PC-9 (cell line): ENCODE results near the gene RHAG. TPM values are rescaled to one million over a fixed set of nuclear protein-coding genes. Genes with fewer than 3 reads are reported as not detected.
A peak's percentile ranks its signal among the peaks of the same experiment; 100 is the strongest.

Source experiments
- BruUV-seq: library from RNA; stranded (reverse); fragments of 400-500 nt; replicated peaks from 2 replicates; lab custom pipeline; 2021; lab: Mats Ljungman, UMichigan
- CTCF ChIA-PET: fragments of 300-600 bp; sonication (Branson Sonifier 250); formaldehyde crosslinking; loops from one replicate; lab custom pipeline; 2022; ENCODE audit warnings: antibody characterized with exemption; lab: Charles Lee
- POLR2A ChIA-PET: fragments of 300-600 bp; sonication (Branson Sonifier 250); formaldehyde crosslinking; loops from one replicate; lab custom pipeline; 2022; ENCODE audit warnings: antibody characterized with exemption; ENCODE audit not compliant: unreplicated experiment; lab: Charles Lee
- DNase-seq, 2 experiments: peaks; one replicate each; pipeline versions ENCODE4 v3.0.0 to v3.0.0-alpha.2; 2015 to 2022; ENCODE audit warnings: mixed read lengths in 1 of 2
- H2AFZ ChIP-seq: fragments of 200-600 bp; sonication (generic); 2 replicates; pipeline ENCODE4 v1.8.1; 2017; ENCODE audit warnings: antibody characterized with exemption
- H3F3A ChIP-seq: fragments of 200-600 bp; sonication (generic); 2 replicates; pipeline ENCODE4 v1.8.1; 2017; ENCODE audit warnings: antibody characterized with exemption, mild to moderate bottlenecking, low read depth; ENCODE audit not compliant: insufficient read depth
- H3K27ac ChIP-seq: fragments of 200-600 bp; sonication (generic); 2 replicates; pipeline ENCODE4 v1.6.1; 2016; ENCODE audit warnings: mixed run types
- H3K27me3 ChIP-seq: fragments of 200-600 bp; sonication (generic); 2 replicates; pipeline ENCODE4 v1.6.1; 2016; ENCODE audit warnings: low read depth, mixed run types; ENCODE audit not compliant: insufficient read depth
- H3K36me3 ChIP-seq: fragments of 200-600 bp; sonication (generic); 2 replicates; pipeline ENCODE4 v1.6.1; 2016; ENCODE audit warnings: low read depth, mixed run types
- H3K4me1 ChIP-seq: fragments of 200-600 bp; sonication (generic); replicated peaks from 2 replicates; pipeline ENCODE4 v1.6.1; 2016; ENCODE audit warnings: mixed run types; ENCODE audit not compliant: insufficient read depth
- H3K4me2 ChIP-seq: fragments of 200-600 bp; sonication (generic); 2 replicates; pipeline ENCODE4 v1.6.1; 2017; ENCODE audit warnings: mixed run types
- H3K4me3 ChIP-seq: fragments of 200-600 bp; sonication (generic); 2 replicates; pipeline ENCODE4 v1.6.1; 2016; ENCODE audit warnings: mixed run types
- H3K79me2 ChIP-seq: fragments of 200-600 bp; sonication (generic); 2 replicates; pipeline ENCODE4 v1.6.1; 2017; ENCODE audit warnings: low read depth, mixed run types
- H3K9me2 ChIP-seq: fragments of 200-600 bp; sonication (generic); 2 replicates; pipeline ENCODE4 v1.8.1; 2017; ENCODE audit warnings: mild to moderate bottlenecking; ENCODE audit not compliant: insufficient read depth
- H3K9me3 ChIP-seq: fragments of 200-600 bp; sonication (generic); 2 replicates; pipeline ENCODE4 v1.8.1; 2016; ENCODE audit warnings: low read depth; ENCODE audit not compliant: insufficient read depth
- H4K20me1 ChIP-seq: fragments of 200-600 bp; sonication (generic); 2 replicates; pipeline ENCODE4 v1.8.1; 2017; ENCODE audit not compliant: insufficient read depth
- EZH2 ChIP-seq: fragments of 200-600 bp; sonication (generic); IDR thresholded peaks from 2 replicates; pipeline ENCODE4 v1.8.0; 2017; ENCODE audit warnings: antibody characterized with exemption, low read depth
- intact Hi-C: fragments of 100-400 bp; cut with micrococcal nuclease; formaldehyde crosslinking; loops from one replicate; pipeline ENCODE4 v1.10.0; 2022; ENCODE audit not compliant: unreplicated experiment
- total RNA-seq: library from RNA; stranded (reverse); gene quantifications from 2 replicates; pipeline ENCODE4 v1.2.3, GENCODE V29; 2021
- TF ChIP-seq, protein P1 (sequence below): fragments of 200-600 bp; sonication (generic); conservative IDR thresholded peaks from 2 replicates; pipeline ENCODE4 v1.6.1; 2017; ENCODE audit warnings: mixed run types, antibody characterized with exemption, mild to moderate bottlenecking, moderate library complexity

The RHAG gene
- total RNA-seq, 1 experiment from 2014 or later = not detected

DNA sequence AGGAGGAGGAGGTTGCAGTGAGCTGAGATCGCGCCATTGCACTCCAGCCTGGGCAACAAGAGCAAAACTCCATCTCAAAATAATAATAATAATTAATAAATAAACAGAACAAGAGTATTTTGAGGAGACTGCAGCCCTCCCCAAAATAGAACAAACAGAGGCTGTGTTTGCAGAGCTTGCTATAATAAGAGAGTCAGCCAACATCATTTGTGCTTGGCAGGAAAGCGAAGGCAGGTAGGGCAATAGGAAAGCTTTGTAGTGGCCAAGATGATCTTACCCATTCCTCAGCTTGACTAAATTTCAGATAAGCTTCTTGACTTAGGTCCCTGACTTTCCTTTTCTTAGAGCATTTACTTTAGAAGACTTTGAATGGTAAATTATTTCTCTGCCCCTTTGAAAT is 79.5 kb downstream of the RHAG start:
- ChIA-PET CTCF (no interaction called here), POLR2A (no interaction called here)
- H3K4me2 ChIP-seq = no peak overlapping the region

DNA sequence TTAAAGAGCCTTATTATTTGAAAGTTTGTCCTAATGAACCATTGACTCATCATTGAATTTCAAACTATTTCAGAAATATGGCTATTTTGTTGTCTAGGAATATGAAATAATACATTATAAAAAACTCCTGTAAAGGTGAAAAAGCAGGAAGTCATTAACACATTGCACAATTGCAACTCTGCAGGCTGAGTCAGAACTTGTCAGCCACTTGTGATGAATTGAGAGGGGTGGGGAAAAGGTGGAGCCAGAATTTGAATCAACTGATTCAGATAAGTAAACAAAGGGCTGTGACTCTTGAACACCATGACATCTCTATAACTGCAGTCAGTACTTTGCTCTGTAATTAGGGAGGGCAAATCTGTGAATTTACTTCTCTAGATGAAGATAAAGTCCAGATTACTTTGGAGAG is 80.2 kb downstream of the RHAG start:
- H3K9me2 ChIP-seq = no peaks in the 10 kb centered on the region
- CTCF ChIA-PET = no interaction called here
- peaks cover 57% of the 10 kb centered on the region for H3K4me1 ChIP-seq
- H3K9me3 ChIP-seq = no peaks in the 10 kb centered on the region
- POLR2A ChIA-PET = no interaction called here
- peak overlapping the region; percentile 43 for H3K4me2 ChIP-seq
- peak; percentile 60 to 95 for DNase-seq
- no peaks in the 10 kb centered on the region; the same call in 1 of the 2 replicates for H3K36me3 ChIP-seq
- intact Hi-C loops = loop anchor here (10.0 kb wide), 1 partner anchor 108 kb away; no protein-coding TSS in a partner anchor
- H4K20me1 ChIP-seq = no peaks in the 10 kb centered on the region
- H3K4me3 ChIP-seq = no peak overlapping the region
- BruUV-seq = no TSS peak
- 0 out of 2 replicates have a peak overlapping the region, but pooled peaks have one; percentile 33 for H2AFZ ChIP-seq
- H3K27ac ChIP-seq = peak overlapping the region; percentile 84
- H3K27me3 ChIP-seq = no peaks in the 10 kb centered on the region
- TF ChIP-seq EZH2 = no peak
- TF ChIP-seq, protein P1, sequence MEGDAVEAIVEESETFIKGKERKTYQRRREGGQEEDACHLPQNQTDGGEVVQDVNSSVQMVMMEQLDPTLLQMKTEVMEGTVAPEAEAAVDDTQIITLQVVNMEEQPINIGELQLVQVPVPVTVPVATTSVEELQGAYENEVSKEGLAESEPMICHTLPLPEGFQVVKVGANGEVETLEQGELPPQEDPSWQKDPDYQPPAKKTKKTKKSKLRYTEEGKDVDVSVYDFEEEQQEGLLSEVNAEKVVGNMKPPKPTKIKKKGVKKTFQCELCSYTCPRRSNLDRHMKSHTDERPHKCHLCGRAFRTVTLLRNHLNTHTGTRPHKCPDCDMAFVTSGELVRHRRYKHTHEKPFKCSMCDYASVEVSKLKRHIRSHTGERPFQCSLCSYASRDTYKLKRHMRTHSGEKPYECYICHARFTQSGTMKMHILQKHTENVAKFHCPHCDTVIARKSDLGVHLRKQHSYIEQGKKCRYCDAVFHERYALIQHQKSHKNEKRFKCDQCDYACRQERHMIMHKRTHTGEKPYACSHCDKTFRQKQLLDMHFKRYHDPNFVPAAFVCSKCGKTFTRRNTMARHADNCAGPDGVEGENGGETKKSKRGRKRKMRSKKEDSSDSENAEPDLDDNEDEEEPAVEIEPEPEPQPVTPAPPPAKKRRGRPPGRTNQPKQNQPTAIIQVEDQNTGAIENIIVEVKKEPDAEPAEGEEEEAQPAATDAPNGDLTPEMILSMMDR = no peak
- peaks cover 17% of the 10 kb centered on the region for H3K79me2 ChIP-seq
- peaks cover 38% of the 10 kb centered on the region for H3F3A ChIP-seq

More for the DNA sequence above, 79.5 kb downstream of the RHAG start:
- Histone ChIP-seq H3K27me3 (no peaks in the 10 kb centered on the region), H3K4me3 (no peak overlapping the region), H4K20me1 (no peaks in the 10 kb centered on the region), H3K9me3 (no peaks in the 10 kb centered on the region), H3K9me2 (no peaks in the 10 kb centered on the region), H3K36me3 (no peaks in the 10 kb centered on the region; the same call in 1 of the 2 replicates), H3K27ac (peak overlapping the region; percentile 84), H3K79me2 (peaks cover 11% of the 10 kb centered on the region), H2AFZ (no peak overlapping the region), H3K4me1 (peaks cover 53% of the 10 kb centered on the region), H3F3A (peaks cover 34% of the 10 kb centered on the region)
- intact Hi-C loops = loop anchor here (10.0 kb wide), 1 partner anchor 108 kb away; no protein-coding TSS in a partner anchor
- no peak for DNase-seq
- BruUV-seq = no TSS peak
- TF ChIP-seq, protein P1 = no peak
- no peak for TF ChIP-seq EZH2

DNA sequence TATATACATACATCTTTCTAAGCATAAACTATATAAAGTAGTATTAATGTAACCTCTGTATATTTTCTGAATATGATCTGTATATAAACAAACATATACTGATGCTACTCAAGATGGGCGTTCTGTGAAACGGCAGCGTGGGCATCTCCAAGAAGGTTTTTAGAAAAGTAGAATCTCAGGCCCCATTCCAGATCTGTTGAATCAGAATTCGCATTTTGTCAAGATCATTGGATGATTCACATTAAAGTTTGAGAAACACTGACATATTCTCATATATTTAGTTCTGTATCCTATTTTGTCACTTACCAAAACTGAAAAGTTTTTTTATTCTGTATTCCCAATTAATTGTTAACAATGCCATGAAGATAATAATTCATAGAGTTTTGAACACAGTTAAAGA is 80.7 kb downstream of the RHAG start:
- no peaks in the 10 kb centered on the region for H3K9me2 ChIP-seq
- BruUV-seq = no TSS peak
- TF ChIP-seq, protein P1 = no peak
- TF ChIP-seq EZH2 = no peak
- no peaks in the 10 kb centered on the region; the same call in 1 of the 2 replicates for H3K36me3 ChIP-seq
- ChIA-PET CTCF (no interaction called here), POLR2A (no interaction called here)
- H3K4me2 ChIP-seq = peak overlapping the region; percentile 43
- H3K4me1 ChIP-seq = peaks cover 57% of the 10 kb centered on the region
- H3K4me3 ChIP-seq = no peak overlapping the region
- peaks cover 22% of the 10 kb centered on the region for H3K79me2 ChIP-seq
- H3K27ac ChIP-seq = peak overlapping the region; percentile 84
- DNase-seq = no peak
- peaks cover 38% of the 10 kb centered on the region for H3F3A ChIP-seq
- H3K9me3 ChIP-seq = no peaks in the 10 kb centered on the region
- H4K20me1 ChIP-seq = no peaks in the 10 kb centered on the region
- no peaks in the 10 kb centered on the region for H3K27me3 ChIP-seq
- intact Hi-C loops = loop anchor here (10.0 kb wide), 1 partner anchor 109 kb away; no protein-coding TSS in a partner anchor
- H2AFZ ChIP-seq = no peak overlapping the region

Other genes starting within 250 kb of the RHAG start
- gene MMUT, start 173.6 kb downstream of the RHAG start, total RNA-seq = 14.4 and 17.5 TPM in 2 replicates
- 9.5 and 11.0 TPM in 2 replicates for gene CENPQ, start 173.5 kb downstream of the RHAG start, total RNA-seq
- not detected in 2 replicates for gene GLYATL3, start 136.9 kb downstream of the RHAG start, total RNA-seq
- gene C6orf141, start 86.2 kb downstream of the RHAG start, total RNA-seq = 12.3 and 21.9 TPM in 2 replicates
- not detected in 2 replicates for gene CRISP2, start 76.7 kb upstream of the RHAG start, total RNA-seq
- gene CRISP3, start 107.5 kb upstream of the RHAG start, total RNA-seq = 0.48 and 0.79 TPM in 2 replicates
- gene PGK2, start 150.4 kb upstream of the RHAG start, total RNA-seq = not detected in 2 replicates
- gene CRISP1, start 229.7 kb upstream of the RHAG start, total RNA-seq = not detected in 2 replicates